Stimulated activated CD8-positive, alpha-beta memory T cell treated with anti-CD3 and anti-CD28 coated beads, Interleukin-7, amount 100 ng/mL, for 4 hours (primary cell): Measurements from ENCODE around the gene ZKSCAN5.
"Not testable (repeated sequence)": the region's sequence is repeated elsewhere in the genome, so short reads cannot be mapped to it uniquely, and the experiment has no call there.

Source experiments
- DNase-seq, 2 donors: peaks; one replicate each; pipeline ENCODE4 v3.0.0-alpha.2; 2020; ENCODE audit warnings: low read depth in 2 of 2

The ZKSCAN5 gene

DNA sequence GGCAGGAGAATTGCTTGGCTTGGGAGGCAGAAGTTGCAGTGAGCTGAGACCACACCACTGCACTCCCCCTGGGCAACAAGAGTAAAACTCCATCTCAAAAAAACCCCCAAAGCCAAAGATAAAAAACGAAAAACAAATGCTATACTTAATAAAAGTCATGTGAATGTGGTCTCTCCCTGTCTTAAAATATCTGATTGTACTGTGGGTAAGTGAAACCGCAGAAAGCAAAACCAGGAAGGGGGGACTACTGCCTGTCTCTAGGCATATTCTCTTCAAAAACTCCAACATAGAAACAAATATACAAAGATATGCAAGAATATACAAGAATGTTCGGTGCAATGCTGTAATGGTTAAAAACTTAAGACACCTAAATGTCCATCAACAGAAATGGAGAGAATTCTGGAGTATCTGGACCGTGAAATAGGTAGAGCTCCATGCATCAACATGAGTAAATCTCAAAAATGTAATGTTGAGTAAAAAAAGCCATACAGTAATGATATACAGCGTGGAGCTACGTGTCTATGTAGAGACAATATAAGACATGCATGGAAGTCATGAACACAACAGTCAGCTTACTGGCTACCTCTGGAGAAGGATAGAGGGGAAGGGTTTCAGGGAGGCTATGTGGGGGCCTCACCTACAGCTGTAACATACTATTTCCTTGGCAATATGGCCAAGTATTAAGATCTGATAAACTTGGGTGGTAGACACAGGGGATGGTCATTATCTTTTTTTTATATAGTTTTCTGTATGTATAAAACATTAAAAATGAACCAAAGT lies 6.5 kb upstream of the ZKSCAN5 start:
- DNase-seq, result no peak

DNA sequence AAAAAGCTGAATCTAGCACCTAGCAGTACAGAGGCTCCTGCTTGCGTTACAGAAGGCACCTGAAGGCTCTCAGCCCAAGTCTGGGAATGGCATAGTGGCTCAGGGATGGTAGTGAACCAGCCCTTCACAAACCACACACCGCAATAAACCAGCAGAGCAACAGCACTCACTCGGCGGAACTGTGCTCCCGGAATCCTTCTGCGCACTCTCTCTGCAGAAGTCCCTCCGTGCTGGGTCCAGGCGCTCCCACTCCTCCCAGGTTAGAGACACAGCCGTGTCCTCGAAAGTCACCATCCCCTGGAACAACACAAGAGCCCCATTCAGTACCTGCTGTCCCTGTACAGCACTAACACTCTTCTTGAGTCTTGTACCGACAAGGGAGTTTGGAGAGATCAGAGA lies 5.9 kb upstream of the ZKSCAN5 start:
- no peak for DNase-seq

DNA sequence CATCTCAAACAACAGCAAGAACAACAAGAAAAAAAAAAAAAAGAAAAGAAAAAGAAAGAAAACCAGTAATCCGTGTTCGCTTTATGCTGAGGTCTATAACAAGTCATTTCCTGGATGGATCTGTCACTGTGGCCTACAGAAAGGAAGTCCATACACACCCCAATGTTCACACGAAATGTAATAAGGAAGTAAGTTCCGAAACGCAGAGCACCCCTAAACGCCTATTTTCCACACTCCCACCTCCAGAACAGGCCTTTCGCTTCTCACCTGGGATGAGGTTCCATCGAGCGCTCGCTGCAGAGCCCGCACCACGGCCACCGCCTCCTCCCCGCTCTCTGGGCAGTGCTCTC lies 5.1 kb upstream of the ZKSCAN5 start:
- DNase-seq, result no peak

DNA sequence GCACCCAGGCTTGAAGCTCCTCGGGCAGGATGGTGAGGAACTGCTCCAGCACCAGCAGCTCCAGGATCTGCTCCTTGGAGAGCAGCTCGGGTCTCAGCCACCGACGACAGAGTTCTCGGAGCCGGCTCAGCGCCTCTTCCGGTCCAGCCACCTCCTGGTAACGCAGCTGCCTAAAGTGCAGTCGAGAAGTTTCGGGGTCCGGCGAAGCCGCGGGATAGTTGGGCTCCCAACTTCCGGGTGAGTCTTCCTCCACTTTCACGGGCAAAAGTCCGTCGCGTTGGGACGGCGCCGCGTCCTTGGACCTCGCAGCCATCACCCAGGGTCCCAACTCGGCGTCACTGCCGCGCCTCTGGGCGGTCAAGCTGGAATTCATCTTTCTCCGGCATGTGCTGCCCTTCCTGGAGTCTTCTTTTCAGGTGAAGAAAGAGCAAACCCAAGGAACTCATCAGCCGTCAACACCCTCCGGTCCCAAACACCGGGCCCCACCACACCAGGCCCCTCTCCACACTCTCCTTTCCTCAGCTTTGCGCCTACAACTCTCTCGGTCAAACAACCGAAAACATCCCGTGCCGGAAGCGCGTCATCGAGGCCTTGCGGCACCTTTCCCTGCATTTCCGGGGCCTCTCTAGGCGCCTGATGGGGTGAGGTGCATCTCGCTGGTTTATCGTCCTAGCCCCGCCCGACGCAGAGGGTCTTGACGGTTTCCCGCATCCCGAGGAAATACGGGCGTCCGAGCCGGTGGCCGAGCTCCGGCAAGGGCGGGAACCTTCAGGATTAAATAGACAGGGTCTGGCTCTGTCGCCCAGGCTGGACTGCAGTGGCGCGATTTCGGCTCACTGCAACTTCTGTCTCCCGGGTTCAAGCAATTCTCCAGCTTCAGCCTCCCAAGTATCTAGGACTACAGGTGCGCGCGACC lies 4.5 kb upstream of the ZKSCAN5 start, which contains the start of gene ZNF394:
TSS of gene ZNF394 (minus strand) at position 561 of the 916 bp plus-strand sequence. CDS start at position 373, 188 bp downstream.
- DNase-seq, result peak; percentile 80 to 83

DNA sequence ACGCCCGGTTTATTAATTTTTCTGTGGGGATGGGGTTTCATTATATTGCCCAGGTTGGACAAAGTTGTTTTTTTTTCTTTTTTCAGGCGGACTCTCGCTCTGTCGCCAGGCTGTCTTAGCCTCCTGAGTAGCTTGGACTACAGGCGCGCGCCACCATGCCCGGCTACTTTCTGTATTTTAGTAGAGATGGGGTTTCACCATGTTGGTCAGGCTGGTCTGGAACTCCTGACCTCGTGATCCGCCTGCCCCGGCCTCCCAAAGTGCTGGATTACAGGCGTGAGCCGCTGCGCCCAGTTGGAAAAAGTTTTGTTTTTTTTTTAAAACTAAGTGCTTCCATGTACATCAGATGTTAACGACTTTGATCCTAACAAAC lies 3.8 kb upstream of the ZKSCAN5 start:
- no peak for DNase-seq

DNA sequence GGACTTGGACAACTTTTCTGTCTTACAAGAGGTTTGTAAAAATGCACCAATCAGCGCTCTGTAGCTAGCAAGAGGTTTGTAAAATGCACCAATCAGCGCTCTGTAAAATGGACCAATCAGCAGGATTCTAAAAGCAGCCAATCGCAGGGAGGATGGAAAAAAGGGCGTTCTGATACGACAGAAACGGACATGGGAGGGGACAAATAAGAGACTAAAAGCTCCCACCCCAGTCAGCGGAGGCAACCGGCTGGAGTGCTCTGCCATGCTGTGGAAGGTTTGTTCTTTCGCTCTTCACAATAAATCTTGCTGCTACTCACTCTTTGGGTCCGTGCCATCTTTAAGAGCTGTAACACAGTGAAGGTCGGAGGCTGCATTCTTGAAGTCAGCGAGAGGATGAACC lies 3.2 kb upstream of the ZKSCAN5 start:
- not testable (repeated sequence) for DNase-seq

DNA sequence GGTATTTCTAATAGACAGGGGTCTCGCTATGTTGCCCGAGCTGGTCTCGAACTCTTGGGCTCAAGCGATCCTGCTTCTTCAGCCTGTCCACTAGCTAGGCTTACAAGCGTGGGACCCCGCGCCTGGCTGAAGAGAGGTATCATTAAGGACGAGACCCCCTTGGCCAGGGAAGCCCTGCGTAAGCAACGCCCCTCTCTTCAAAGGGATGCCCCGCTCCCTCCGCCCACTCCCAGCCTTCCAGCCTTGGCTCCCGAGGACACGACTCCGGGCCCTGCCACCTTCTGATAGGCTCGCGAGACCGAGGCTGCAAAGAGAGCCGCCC lies 220 bp upstream of the ZKSCAN5 start:
- no peak for DNase-seq

DNA sequence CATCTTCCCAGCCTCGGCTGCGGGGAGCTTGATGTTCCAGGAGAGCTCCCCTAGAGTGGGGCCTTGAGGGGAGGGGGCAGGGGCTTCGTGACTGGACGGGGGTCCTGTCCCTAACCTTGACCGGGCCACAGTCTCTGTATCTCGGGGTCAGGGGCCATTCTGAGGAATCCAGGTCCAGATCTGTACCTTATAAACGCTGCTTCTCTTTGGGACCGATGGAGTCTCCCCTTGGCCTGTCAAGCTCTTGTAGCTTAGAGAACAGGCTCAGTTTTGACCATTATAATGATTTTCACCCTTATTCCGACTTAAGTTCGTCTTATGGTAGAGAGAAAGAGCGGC lies 831 bp downstream of the ZKSCAN5 start:
- DNase-seq, result no peak

DNA sequence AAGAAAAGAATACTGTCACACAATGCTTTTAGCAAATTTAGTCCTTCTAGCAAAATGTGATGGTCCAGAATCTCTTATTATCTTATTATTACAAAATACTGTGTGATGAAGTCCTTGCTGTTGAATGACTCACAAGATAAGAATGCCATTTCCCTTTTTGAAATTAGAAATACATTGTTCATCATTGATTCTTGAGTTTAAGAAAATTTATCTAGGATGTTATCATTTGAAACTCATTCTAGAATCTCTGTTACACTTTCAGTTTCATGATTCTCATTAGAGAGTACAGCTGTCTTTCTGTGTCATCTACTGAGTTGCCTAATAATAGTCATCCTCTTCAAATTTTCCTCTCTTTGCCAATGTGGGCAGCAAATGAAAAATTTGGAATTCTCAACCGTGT lies 9.6 kb downstream of the ZKSCAN5 start:
- DNase-seq, result no peak

DNA sequence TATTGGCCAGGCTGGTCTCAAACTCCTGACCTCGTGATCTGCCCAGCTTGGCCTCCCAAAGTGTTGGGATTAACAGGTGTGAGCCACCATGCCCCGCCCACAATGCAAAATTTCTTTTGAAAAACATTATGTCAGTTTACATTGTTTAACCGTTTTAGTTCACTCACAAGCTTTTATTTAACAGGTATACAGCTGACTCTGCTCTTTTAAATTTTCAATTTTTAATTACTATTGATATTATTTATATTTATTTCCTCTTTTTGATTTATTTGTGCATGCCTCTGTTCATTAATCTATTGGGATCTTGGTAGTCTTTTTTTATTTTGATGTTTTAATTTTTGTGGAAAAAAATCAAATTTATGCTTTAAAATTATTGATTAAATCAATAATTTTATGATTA lies 16.9 kb downstream of the ZKSCAN5 start:
- no peak for DNase-seq

DNA sequence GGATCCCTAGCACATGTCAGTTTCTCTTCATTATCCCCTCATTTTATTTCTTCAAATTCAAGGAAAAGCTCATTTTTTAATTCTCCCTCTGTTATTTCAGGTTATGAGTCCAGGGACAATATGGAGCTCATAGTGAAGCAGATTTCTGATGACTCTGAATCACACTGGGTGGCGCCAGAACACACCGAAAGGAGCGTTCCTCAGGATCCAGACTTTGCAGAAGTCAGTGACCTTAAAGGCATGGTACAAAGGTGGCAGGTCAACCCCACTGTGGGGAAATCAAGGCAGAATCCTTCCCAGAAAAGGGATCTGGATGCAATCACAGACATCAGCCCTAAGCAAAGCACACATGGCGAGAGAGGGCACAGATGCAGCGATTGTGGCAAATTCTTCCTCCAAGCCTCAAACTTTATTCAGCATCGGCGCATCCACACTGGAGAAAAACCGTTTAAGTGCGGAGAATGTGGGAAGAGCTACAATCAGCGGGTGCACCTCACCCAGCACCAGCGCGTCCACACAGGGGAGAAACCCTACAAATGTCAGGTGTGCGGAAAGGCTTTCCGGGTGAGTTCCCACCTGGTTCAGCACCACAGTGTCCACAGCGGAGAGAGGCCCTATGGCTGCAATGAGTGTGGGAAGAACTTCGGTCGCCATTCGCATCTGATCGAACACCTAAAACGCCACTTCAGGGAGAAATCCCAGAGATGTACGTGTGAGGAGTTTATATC lies 21.4 kb downstream of the ZKSCAN5 start:
- DNase-seq, result no peak

DNA sequence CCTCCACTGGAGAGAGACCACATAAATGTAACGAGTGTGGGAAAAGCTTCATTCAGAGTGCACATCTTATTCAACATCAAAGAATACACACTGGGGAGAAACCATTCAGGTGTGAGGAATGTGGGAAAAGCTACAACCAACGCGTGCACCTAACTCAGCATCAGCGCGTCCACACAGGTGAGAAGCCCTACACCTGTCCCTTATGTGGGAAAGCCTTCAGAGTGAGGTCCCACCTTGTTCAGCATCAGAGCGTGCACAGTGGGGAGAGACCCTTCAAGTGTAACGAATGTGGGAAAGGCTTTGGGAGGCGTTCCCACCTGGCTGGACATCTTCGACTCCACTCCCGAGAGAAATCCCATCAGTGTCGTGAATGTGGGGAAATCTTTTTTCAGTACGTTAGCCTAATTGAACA lies 26.9 kb downstream of the ZKSCAN5 start:
- DNase-seq, result no peak

DNA sequence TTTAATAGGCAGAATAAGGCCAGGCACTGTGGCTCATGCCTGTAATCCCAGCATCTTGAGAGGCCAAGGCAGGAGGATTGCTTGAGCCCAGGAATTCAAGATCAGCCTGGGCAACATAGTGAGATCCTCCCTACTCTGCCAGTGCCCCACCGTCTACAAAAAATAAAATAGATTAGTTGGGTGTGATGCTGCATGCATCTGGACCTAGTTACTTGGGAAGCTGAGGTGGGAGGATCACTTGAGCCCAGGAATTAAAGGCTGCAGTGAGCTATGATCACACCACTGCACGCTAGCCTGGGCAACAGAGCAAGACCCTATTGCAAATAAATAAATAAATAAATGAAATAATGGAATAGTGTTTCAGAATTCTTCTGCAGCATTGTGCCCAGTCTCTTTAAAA lies 31.2 kb downstream of the ZKSCAN5 start:
- DNase-seq, result no peak

DNA sequence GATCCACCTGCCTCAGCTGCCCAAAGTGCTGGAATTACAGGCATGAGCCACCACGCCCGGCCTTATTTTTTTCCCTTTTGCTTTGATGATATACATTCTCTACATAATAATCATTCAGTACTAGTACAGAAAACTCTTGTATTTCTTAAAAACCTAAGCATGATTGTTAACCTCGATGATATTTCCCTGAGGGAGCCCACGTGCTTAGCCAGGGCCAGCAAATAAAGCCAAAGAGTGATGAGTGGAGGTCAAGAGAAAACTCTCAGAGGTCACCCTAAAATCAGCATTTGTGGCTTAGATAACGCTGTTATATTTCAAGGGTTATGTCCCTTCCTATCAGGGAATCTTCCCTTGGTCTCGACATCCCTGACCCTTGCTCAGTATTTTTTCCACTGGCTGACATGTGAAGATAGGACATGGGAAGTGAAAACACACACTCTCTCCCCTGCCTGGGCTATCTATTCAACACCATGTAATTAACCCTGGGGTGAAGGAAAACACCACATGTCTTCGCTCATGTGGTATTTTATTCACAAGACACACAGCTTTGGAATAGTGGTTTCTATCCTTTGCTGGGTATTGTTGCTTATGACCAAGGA lies 34.9 kb downstream of the ZKSCAN5 start:
- no peak for DNase-seq

DNA sequence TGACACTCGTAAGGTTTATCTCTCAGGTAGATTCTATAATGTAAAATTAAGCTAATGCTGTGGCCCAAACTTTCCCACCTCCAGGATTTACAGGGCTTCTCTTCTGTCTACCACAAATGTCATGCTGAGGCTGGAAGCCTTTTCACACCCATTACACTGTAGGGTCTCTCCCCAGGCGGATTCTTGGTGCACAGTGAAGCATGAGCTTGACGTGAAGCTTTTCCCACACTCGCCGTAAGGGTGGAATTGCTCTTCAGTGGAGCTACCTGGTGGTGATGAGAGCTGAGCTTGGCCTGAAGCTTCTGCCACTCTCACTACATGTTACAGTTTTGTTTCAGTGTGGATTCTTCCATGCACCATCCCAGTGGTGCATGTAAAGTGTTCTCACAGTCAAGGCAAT lies 36.1 kb downstream of the ZKSCAN5 start:
- DNase-seq, result no peak

DNA sequence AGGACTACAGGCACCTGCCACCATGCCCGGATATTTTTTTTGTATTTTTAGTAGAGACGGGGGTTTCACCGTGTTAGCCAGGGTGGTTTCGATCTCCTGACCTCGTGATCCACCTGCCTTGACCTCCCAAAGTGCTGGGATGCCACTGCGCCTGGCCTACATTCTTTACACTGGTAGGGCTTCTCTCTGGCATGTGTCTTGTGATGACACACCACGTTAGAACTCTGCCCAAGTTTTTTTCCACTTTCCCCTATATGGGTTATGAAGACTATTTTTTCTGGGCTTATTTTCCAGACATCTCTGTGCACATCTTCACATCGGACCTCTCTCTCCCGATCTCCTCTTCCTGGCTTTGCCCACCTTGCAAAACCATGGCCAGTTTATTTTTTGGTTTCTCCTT lies 36.8 kb downstream of the ZKSCAN5 start:
- no peak for DNase-seq

DNA sequence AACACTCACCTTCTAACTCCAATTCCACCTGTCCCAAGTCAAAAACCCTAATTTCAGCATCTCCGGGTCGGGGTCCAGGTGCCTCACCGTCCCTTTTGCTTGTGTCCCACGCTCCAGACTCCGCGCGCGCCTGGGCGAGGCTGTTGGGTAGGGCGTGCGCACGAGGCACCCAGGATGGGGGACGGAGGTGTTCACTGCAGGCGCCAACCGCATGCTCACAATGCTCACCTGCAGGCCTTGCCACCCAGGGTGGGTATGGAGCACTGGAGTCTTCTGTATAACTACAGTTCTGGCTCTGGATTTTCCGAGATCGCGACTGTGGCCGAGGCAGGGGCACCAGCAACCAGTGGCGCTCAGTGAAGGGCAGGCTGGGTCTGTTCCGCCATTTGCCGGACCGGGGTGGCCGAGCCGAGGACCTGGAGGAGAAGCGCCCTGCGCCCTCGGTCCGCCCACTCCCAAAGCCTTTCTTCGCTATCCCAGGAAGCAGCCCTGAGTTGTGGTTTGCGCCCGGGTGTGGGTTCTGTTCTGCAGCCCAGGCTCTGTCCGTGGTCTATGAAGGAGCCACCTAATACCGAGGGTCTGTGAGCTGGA lies 38.7 kb downstream of the ZKSCAN5 start:
- no peak for DNase-seq

DNA sequence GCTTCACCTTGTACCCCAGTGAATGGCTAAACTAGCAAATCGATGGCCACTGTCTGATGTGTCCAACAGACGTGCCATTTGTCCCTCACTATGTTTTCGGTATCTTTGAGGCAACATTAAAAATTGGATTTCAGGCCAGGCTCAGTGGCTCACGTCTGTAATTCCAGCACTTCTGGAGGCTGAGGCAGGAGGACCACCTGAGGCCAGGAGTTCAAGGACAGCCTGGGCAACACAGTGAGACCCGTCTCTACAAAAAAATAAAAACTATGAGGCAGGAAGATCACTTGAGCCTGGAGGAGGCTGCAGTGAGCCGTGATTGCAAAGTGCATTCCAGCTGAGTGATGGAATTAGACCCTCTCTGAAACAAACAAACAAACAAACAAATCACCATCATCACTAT lies 39.5 kb downstream of the ZKSCAN5 start:
- no peak for DNase-seq

DNA sequence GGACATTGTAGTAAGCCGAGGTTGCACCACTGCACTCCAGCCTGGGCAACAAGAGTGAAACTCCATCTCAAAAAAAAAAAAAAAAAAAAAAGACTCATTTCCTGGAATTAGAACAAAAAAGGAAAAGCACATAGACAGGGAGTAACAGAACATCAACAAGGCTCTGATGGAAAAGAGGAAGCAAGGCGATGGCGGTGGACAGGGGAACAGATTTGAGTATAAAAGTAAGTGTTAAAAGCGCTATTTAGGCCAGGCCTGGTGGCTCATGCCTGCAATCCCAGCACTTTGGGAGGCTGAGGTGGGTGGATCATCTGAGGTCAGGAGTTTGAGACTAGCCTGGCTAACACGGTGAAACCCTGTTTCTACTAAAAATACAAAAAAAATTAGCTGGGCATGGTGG lies 40.8 kb downstream of the ZKSCAN5 start:
- not testable (repeated sequence) for DNase-seq

DNA sequence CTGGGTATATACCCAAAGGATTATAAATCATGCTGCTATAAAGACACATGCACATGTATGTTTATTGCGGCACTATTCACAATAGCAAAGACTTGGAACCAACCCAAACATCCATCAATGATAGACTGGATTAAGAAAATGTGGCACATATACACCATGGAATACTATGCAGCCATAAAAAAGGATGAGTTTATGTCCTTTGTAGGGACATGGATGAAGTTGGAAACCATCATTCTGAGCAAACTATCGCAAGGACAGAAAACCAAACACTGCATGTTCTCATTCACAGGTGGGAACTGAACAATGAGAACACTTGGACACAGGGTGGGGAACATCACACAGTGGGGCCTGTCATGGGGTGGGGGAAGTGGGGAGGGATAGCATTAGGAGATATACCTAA lies 45.1 kb downstream of the ZKSCAN5 start:
- not testable (repeated sequence) for DNase-seq

DNA sequence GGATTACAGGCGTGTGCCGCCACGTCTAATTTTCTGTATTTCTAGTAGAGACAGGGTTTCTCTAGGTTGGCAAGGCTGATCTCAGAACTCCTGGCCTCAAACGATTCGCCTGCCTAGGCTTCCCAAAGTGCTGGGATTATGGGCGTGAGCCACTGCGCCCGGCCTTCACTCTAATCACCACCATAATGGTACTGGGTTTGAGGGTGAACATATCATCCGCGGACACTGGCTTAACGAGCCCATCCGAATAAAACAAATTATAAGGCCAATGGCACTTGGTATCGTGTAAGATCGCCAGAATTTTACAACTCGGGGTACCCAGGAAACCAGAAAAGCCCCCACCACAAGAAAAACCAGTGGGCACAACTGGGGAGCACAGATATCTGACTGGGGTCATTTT lies 46.9 kb downstream of the ZKSCAN5 start:
- DNase-seq, result no peak
